Esophagus squamous epithelium (tissue), 4 donors: Measurements from ENCODE around the gene GCNT4.

Source experiments
- POLR2A ChIP-seq, 4 donors: fragments of 450-650 bp; IDR thresholded peaks; one replicate each; pipeline ENCODE4 v1.6.1; 2017; ENCODE audit warnings: antibody characterized with exemption in 4 of 4, mild to moderate bottlenecking in 4 of 4, moderate library complexity in 3 of 4
- TF ChIP-seq, protein P1 (sequence below), 6 experiments: fragments of 450-650 bp in 4 of 6; fragments of 200-600 bp in 2 of 6; sonication (generic) in 2 of 6; IDR thresholded peaks; one replicate each; pipeline ENCODE4 v1.5.1; 2016 to 2019; ENCODE audit warnings: antibody characterized with exemption in 6 of 6, mild to moderate bottlenecking in 4 of 6, moderate library complexity in 4 of 6

DNA sequence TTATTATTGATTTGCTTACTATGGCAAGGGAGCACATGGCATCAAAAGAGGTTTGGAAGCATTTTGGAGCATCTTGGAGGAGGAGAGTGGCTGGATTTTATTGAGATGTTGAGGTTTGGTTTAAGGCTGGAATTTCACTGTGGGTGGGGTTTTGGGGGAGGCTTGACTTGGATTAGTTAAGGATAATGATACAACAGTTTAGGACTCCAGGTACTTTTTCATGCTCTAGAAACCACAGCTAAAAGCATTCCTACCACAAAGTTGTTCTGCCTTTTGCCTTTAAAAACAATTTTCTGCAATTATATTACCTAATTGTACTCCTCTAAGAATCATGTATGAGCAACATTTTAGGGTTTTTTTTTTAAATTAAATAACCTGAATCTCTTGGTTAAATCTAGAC, 5.0 kb downstream of the GCNT4 start:
- TF ChIP-seq, protein P1, sequence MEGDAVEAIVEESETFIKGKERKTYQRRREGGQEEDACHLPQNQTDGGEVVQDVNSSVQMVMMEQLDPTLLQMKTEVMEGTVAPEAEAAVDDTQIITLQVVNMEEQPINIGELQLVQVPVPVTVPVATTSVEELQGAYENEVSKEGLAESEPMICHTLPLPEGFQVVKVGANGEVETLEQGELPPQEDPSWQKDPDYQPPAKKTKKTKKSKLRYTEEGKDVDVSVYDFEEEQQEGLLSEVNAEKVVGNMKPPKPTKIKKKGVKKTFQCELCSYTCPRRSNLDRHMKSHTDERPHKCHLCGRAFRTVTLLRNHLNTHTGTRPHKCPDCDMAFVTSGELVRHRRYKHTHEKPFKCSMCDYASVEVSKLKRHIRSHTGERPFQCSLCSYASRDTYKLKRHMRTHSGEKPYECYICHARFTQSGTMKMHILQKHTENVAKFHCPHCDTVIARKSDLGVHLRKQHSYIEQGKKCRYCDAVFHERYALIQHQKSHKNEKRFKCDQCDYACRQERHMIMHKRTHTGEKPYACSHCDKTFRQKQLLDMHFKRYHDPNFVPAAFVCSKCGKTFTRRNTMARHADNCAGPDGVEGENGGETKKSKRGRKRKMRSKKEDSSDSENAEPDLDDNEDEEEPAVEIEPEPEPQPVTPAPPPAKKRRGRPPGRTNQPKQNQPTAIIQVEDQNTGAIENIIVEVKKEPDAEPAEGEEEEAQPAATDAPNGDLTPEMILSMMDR (IDR thresholded peaks at IDR 0.05) = no peak
- TF ChIP-seq POLR2A (IDR thresholded peaks at IDR 0.05) = no peak
